ENCODE results near the gene MKX. TPM values are rescaled to one million over a fixed set of nuclear protein-coding genes. Genes with fewer than 3 reads are reported as not detected.

The MKX gene
- total and polyA plus RNA-seq, 9 of the 15 experiments (the other 6 are each of a cell fraction or from before 2014, with no cell fraction given): 0.07 TPM; not detected in 7

- Histone ChIP-seq H3K9me3 (replicated peaks; ENCODE audit: control insufficient read depth, insufficient read depth, low read depth, low read length) (no peaks in the 10 kb centered on the region), H3K4me2 (ENCODE audit: insufficient read depth, low read length) (no peak overlapping the region), H2AFZ (ENCODE audit: low read depth, low read length) (no peak overlapping the region), H3K9me1 (ENCODE audit: control insufficient read depth, insufficient read depth, low read length) (no peaks in the 10 kb centered on the region), H4K20me1 (replicated peaks; ENCODE audit: control insufficient read depth, insufficient read depth, low read length) (no peaks in the 10 kb centered on the region), H3K4me3 (no peak overlapping the region), H3K27ac (ENCODE audit: extremely low read depth, low read depth, low read length) (no peak overlapping the region), H3K36me3 (ENCODE audit: control insufficient read depth, insufficient read depth, low read length) (no peaks in the 10 kb centered on the region), H3K79me2 (ENCODE audit: control insufficient read depth, insufficient read depth, low read length) (no peaks in the 10 kb centered on the region), H3K27me3 (ENCODE audit: control insufficient read depth in 2 of 2, insufficient read depth in 2 of 2, low read length in 2 of 2) (peaks cover 0 to 18% of the 10 kb centered on the region in 2 experiments; a peak in 2 of 5 replicates), H3K4me1 (replicated peaks in 1 of 2; ENCODE audit: control insufficient read depth in 2 of 2, insufficient read depth in 2 of 2, low read length in 2 of 2) (no peaks in the 10 kb centered on the region), H3K9ac (ENCODE audit: insufficient read depth in 1 of 2, low read depth in 2 of 2, low read length in 2 of 2) (no peak overlapping the region)
- intact Hi-C loops (cut with micrococcal nuclease): no loop called here
- DNase-seq (ENCODE audit: extremely low read depth in 1 of 4, low spot score in 3 of 4) (no peak), FAIRE-seq (no peak), ATAC-seq (no peak)
- TF ChIP-seq MEIS2 (IDR thresholded peaks at IDR 0.05; ENCODE audit: partially characterized antibody) (no peak), ZNF717 (CRISPR knock-in tag; IDR thresholded peaks at IDR 0.05) (no peak)
- 0% methylated on average over 4 of the region's 4 CpGs for WGBS (ENCODE audit: insufficient coverage, low coverage, missing lambda C conversion rate)
- in situ Hi-C loops (cut with MboI): loop anchor here (25.0 kb wide), 1 partner anchor 639 kb away; no protein-coding TSS in a partner anchor
- no TSS peak for BruUV-seq (replicated peaks)
- CTCF ChIA-PET (ENCODE audit: low intra/inter-chr PET ratio): interaction anchor here (0.6 kb wide), 1 partner anchor 421 kb away, joined by 6 read pairs; no protein-coding TSS in a partner anchor
- POLR2A ChIA-PET: no interaction called here
Observed at GRCh38 chr10:27748601-27749000, 3.0 kb upstream of the MKX start.

GRCh38 chr10:27747096-27747451 lies 1.5 kb upstream of the MKX start:
- no peaks in the 10 kb centered on the region for H3K9me3 ChIP-seq (replicated peaks; ENCODE audit: control insufficient read depth, insufficient read depth, low read depth, low read length)
- ChIA-PET CTCF (ENCODE audit: low intra/inter-chr PET ratio) (no interaction called here), POLR2A (no interaction called here)
- H3K27ac ChIP-seq (ENCODE audit: extremely low read depth, low read depth, low read length): no peak overlapping the region
- no peaks in the 10 kb centered on the region for H3K79me2 ChIP-seq (ENCODE audit: control insufficient read depth, insufficient read depth, low read length)
- H3K27me3 ChIP-seq (ENCODE audit: control insufficient read depth in 2 of 2, insufficient read depth in 2 of 2, low read length in 2 of 2): peaks cover 0 to 18% of the 10 kb centered on the region in 2 experiments; a peak in 2 of 5 replicates
- intact Hi-C loops (cut with micrococcal nuclease): no loop called here
- no peak for FAIRE-seq
- H2AFZ ChIP-seq (ENCODE audit: low read depth, low read length): no peak overlapping the region
- peaks cover 0 to 11% of the 10 kb centered on the region in 2 experiments; a peak in 2 of 5 replicates for H3K4me1 ChIP-seq (replicated peaks in 1 of 2; ENCODE audit: control insufficient read depth in 2 of 2, insufficient read depth in 2 of 2, low read length in 2 of 2)
- no peak overlapping the region for H3K4me3 ChIP-seq
- BruUV-seq (replicated peaks): no TSS peak
- no peak overlapping the region for H3K9ac ChIP-seq (ENCODE audit: insufficient read depth in 1 of 2, low read depth in 2 of 2, low read length in 2 of 2)
- H4K20me1 ChIP-seq (replicated peaks; ENCODE audit: control insufficient read depth, insufficient read depth, low read length): no peaks in the 10 kb centered on the region
- in situ Hi-C loops (cut with MboI): loop anchor here (25.0 kb wide), 1 partner anchor 640 kb away; no protein-coding TSS in a partner anchor
- H3K9me1 ChIP-seq (ENCODE audit: control insufficient read depth, insufficient read depth, low read length): no peaks in the 10 kb centered on the region
- DNase-seq (ENCODE audit: extremely low read depth in 1 of 4, low spot score in 3 of 4): no peak
- H3K36me3 ChIP-seq (ENCODE audit: control insufficient read depth, insufficient read depth, low read length): no peaks in the 10 kb centered on the region
- H3K4me2 ChIP-seq (ENCODE audit: insufficient read depth, low read length): no peak overlapping the region
- ATAC-seq: no peak
- WGBS (ENCODE audit: insufficient coverage, low coverage, missing lambda C conversion rate): 13% methylated on average over 10 of the region's 10 CpGs
- no peak for TF ChIP-seq BHLHE40 (IDR thresholded peaks at IDR 0.05; ENCODE audit: low read length)
- no peak for TF ChIP-seq SIN3B (IDR thresholded peaks at IDR 0.05; ENCODE audit: low read depth)
- no peak for TF ChIP-seq KLF13 (tag; IDR thresholded peaks at IDR 0.05; ENCODE audit: borderline replicate concordance, low read depth)
- no peak for TF ChIP-seq ARID3B (CRISPR knock-in tag; IDR thresholded peaks at IDR 0.05; ENCODE audit: borderline replicate concordance)
- no peak for TF ChIP-seq ZFP91 (CRISPR knock-in tag; IDR thresholded peaks at IDR 0.05)
- TF ChIP-seq DMBX1 (CRISPR knock-in tag; IDR thresholded peaks at IDR 0.05; ENCODE audit: borderline replicate concordance): no peak
- TF ChIP-seq CTCF (IDR thresholded peaks at IDR 0.05 in 2 of 3, conservative IDR thresholded peaks at IDR 0.05 in 1 of 3; ENCODE audit: insufficient read depth in 2 of 3, low read depth in 1 of 3, low read length in 3 of 3): no peak
